Neural cell (in vitro differentiated cells): ENCODE data around the gene CAPN12. TPM values are rescaled to one million over a fixed set of nuclear protein-coding genes. Genes with fewer than 3 reads are reported as not detected.

Source experiments
- polyA plus RNA-seq: library from polyadenylated mRNA; depleted of rRNA; stranded (reverse); fragments of >200 nt; gene quantifications from 2 replicates; pipeline ENCODE4 v1.2.3, GENCODE V29; 2014

CAPN12 gene
- polyA plus RNA-seq, 1 donor from 2014 or later: not detected

Other genes with a start within 250 kb of the CAPN12 start
- 1.0 and 1.2 TPM in 2 replicates for gene MAP4K1, start 126.5 kb downstream of the CAPN12 start, polyA plus RNA-seq
- gene EIF3K, start 125.3 kb downstream of the CAPN12 start, polyA plus RNA-seq: 419 and 462 TPM in 2 replicates
- gene ACTN4, start 96.8 kb downstream of the CAPN12 start, polyA plus RNA-seq: 54.0 and 54.1 TPM in 2 replicates
- gene LGALS7, start 29.0 kb upstream of the CAPN12 start, polyA plus RNA-seq: not detected in 2 replicates
- gene LGALS7B, start 44.7 kb upstream of the CAPN12 start, polyA plus RNA-seq: not detected in 2 replicates
- gene LGALS4, start 68.5 kb upstream of the CAPN12 start, polyA plus RNA-seq: 1.2 and 1.3 TPM in 2 replicates
- 38.4 and 42.2 TPM in 2 replicates for gene ECH1, start 87.3 kb upstream of the CAPN12 start, polyA plus RNA-seq
- 315 and 331 TPM in 2 replicates for gene HNRNPL, start 105.5 kb upstream of the CAPN12 start, polyA plus RNA-seq
- 0.66 and 0.77 TPM in 2 replicates for gene RINL, start 133.8 kb upstream of the CAPN12 start, polyA plus RNA-seq
- 102 and 117 TPM in 2 replicates for gene SIRT2, start 155.1 kb upstream of the CAPN12 start, polyA plus RNA-seq
- 11.9 and 21.4 TPM in 2 replicates for gene NFKBIB, start 155.5 kb upstream of the CAPN12 start, polyA plus RNA-seq
- gene CCER2, start 167.7 kb upstream of the CAPN12 start, polyA plus RNA-seq: 2.3 and 2.5 TPM in 2 replicates
- 14.6 and 19.4 TPM in 2 replicates for gene SARS2, start 186.3 kb upstream of the CAPN12 start, polyA plus RNA-seq
- gene MRPS12, start 186.5 kb upstream of the CAPN12 start, polyA plus RNA-seq: 30.0 and 40.3 TPM in 2 replicates
- not detected in 2 replicates for gene FBXO17, start 231.3 kb upstream of the CAPN12 start, polyA plus RNA-seq